ENCODE results near the gene PCNX1. TPM values are rescaled to one million over a fixed set of nuclear protein-coding genes. Genes with fewer than 3 reads are reported as not detected.
"Not testable (repeated sequence)": the region's sequence is repeated elsewhere in the genome, so short reads cannot be mapped to it uniquely, and the experiment has no call there.

The PCNX1 gene
- total RNA-seq: 46.5 TPM
- long read RNA-seq, partial matches to known transcripts: 16 of 27 reads
- long read RNA-seq, other reads (novel, unspliced or antisense): 11 of 27 reads

DNA sequence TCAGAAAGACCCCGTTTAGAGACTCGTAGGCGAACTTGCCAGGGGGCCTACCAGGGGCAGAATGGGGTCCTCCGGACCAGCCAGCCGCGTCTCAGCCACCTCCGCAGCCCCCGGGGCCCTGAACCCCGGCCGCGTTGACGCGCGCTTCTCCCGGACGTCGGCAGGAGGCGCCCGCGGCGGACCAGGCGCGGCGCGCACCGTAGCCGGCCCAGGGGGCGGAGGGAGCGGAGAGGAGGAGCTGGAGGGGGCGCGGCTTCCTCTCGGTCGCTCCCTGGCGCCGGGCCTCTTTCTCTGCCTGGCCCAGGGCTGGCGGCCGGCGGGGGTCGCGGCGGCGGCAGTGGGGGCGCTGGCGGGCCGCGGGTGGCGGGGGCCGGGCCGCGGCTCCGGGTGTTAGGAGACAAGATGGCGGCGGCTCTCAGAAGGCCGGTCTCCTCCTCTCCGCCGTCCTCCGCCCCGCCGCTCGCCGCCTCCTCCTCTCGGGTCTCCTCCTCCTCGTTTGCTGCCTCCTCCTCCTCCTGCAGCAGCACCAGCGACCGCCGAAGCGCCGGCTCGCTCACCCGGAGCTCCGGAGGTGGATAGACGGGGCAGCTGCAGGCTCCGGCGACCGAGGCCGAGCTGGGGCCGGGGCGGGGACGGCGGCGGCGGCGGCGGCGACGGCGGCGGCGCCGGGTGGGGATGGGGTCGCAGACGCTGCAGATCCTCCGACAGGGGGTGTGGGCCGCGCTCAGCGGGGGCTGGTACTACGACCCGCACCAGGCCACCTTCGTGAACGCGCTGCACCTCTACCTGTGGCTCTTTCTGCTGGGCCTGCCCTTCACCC is at the start of gene PCNX1:
TSS of gene PCNX1 (plus strand) at position 284 of the 820 bp plus-strand sequence. CDS start at position 676, 392 bp downstream.
- peak within 1 kb of the TSS; percentile 97 for H3K4me3 ChIP-seq
- TF ChIP-seq, protein P1, sequence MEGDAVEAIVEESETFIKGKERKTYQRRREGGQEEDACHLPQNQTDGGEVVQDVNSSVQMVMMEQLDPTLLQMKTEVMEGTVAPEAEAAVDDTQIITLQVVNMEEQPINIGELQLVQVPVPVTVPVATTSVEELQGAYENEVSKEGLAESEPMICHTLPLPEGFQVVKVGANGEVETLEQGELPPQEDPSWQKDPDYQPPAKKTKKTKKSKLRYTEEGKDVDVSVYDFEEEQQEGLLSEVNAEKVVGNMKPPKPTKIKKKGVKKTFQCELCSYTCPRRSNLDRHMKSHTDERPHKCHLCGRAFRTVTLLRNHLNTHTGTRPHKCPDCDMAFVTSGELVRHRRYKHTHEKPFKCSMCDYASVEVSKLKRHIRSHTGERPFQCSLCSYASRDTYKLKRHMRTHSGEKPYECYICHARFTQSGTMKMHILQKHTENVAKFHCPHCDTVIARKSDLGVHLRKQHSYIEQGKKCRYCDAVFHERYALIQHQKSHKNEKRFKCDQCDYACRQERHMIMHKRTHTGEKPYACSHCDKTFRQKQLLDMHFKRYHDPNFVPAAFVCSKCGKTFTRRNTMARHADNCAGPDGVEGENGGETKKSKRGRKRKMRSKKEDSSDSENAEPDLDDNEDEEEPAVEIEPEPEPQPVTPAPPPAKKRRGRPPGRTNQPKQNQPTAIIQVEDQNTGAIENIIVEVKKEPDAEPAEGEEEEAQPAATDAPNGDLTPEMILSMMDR (IDR thresholded peaks at IDR 0.05): peak; percentile 87
- no peaks in the 10 kb centered on the region for H3K27me3 ChIP-seq
- ATAC-seq (peak; percentile 94), DNase-seq (peak; percentile 95)
- peaks cover 44% of the 10 kb centered on the region for H3K4me1 ChIP-seq
- H3K36me3 ChIP-seq: no peaks in the 10 kb centered on the region
- intact Hi-C loops (cut with DNase I): no loop called here
- no peaks in the 10 kb centered on the region for H3K9me3 ChIP-seq
- H3K27ac ChIP-seq: peak within 1 kb of the TSS; percentile 87

DNA sequence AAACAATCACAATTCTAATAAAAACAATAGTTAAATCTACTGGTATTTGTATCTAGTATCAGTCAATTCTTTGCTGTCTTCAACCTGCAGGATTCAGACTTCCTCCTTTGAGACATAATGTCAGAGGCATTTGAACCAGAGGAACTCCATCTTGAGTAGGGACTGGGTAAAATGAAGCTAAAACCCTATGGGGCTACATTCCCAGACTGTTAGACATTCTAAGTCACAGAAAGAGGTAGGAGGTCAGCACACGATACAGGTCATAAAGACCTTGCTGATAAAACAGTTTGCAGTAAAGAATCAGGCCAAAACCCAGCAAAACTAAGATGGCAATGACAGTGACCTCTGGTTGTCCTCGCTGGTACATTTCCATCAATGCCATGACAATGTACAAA is 49.8 kb upstream of the PCNX1 start:
- Histone ChIP-seq H3K27ac (no peak overlapping the region), H3K9me3 (no peaks in the 10 kb centered on the region), H3K4me1 (no peaks in the 10 kb centered on the region), H3K4me3 (no peak overlapping the region), H3K36me3 (no peaks in the 10 kb centered on the region), H3K27me3 (no peaks in the 10 kb centered on the region)
- no peak for DNase-seq
- ATAC-seq: no peak
- TF ChIP-seq, protein P1 (IDR thresholded peaks at IDR 0.05): no peak
- intact Hi-C loops (cut with DNase I): no loop called here

DNA sequence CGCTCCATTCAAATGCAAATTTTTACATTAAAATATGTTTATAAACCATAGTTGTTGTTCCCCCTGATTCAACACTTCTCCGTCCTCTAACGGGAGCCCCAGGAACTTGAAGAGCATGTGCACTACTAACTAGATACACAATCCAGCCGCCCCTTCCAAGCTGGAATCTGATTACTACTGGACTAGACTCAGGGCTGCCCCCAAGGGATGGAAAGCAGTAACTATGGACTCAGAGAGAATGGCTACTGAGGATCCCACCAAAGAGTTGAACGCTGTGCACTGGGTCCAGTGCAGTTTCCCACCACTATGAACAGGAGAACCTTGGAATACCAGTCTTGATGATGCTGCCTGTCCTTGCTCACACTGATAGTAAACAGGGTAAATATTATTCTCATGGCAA is 48.6 kb upstream of the PCNX1 start:
- Histone ChIP-seq H3K27me3 (no peaks in the 10 kb centered on the region), H3K4me1 (no peaks in the 10 kb centered on the region), H3K9me3 (no peaks in the 10 kb centered on the region), H3K4me3 (no peak overlapping the region), H3K36me3 (no peaks in the 10 kb centered on the region), H3K27ac (no peak overlapping the region)
- TF ChIP-seq, protein P1 (IDR thresholded peaks at IDR 0.05): peak; percentile 7
- peak; percentile 20 for ATAC-seq
- no peak for DNase-seq
- intact Hi-C loops (cut with DNase I): no loop called here

DNA sequence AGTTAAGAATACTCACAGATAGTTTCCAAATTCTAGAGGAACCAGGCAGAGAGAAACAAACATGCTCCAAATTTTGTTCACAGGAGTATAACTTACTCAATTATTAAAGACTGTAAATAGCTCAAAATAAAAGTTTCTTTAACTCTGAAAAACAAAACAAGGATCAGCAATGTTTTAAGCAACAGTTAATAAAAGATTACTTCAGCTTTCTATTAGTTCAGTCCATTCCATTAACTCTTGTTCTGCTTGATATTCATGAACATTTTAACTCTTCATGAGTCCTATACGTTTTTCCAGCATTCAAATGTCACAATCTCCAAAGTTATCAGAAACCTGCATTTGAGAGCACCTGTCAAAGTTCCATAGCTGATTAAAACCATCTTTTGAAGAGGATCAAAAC is 40.3 kb upstream of the PCNX1 start:
- ATAC-seq; H3K9me3 ChIP-seq; H3K4me3 ChIP-seq; H3K27ac ChIP-seq; H3K27me3 ChIP-seq; H3K36me3 ChIP-seq; intact Hi-C loops (cut with DNase I); DNase-seq; H3K4me1 ChIP-seq: not testable (repeated sequence)

DNA sequence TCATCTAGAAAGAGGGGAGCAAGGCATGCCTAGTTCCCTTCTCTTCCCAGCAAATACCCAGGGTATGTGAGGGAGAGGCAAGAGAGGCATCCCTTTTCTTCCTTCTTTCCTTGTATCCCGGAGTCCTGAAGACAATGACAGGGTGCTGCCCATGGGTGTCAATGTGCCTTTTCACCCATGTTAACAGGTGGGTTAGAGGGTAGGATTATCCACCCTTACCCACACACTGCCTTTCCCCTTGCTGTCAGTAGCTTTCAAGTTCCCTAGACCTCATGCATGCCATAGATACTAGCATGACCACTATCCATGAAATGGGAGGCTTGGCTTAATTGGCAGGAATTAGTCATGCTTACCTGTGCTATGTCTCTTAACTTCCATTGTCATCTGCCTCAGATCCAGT is 36.3 kb upstream of the PCNX1 start:
- Histone ChIP-seq H3K36me3 (no peaks in the 10 kb centered on the region), H3K4me3 (no peak overlapping the region), H3K4me1 (no peaks in the 10 kb centered on the region), H3K27ac (no peak overlapping the region), H3K27me3 (no peaks in the 10 kb centered on the region), H3K9me3 (no peaks in the 10 kb centered on the region)
- ATAC-seq (no peak), DNase-seq (no peak)
- intact Hi-C loops (cut with DNase I): no loop called here
- TF ChIP-seq, protein P1 (IDR thresholded peaks at IDR 0.05): no peak

DNA sequence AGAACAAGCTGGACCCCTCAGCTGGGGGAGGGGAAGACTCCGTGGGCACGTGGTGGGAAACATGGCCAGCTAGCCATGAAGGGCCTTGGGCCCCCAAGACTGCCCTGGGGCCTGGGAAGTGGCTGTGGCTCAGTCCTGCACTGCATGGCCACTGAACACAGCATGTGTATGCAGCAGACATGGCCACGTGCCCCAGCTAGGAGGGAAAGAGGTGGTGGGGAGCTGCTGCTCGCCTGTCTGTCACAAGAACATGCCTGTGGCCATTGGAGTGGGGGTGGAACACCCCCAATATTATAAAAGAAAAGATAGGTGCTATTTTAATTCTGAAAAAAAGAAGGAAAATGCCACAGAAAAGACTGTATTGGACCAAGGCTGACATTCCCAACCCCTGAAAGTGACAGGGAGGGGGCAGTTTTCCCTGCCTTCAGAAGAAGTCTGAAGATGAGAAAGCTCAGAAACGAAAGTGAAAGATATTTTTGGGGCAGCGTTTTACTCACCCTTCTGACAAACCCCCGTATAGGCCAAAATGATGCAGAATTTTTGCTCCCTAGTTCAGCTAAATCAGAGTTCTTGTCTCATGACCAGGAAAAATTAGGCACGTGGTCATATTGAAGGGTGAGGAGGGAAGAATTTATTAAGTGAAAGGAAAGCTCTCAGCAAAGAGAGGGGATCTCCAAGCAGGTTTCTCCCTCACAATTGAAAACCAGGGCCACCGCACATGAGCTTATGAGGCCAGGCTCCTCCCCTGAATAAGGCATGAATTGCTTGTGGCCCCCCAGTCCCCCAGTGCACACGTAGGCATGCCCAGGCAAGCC is 35.2 kb upstream of the PCNX1 start:
- Histone ChIP-seq H3K27me3 (no peaks in the 10 kb centered on the region), H3K27ac (no peak overlapping the region), H3K36me3 (no peaks in the 10 kb centered on the region), H3K4me3 (peak overlapping the region; percentile 2), H3K4me1 (no peaks in the 10 kb centered on the region), H3K9me3 (no peaks in the 10 kb centered on the region)
- TF ChIP-seq, protein P1 (IDR thresholded peaks at IDR 0.05): no peak
- intact Hi-C loops (cut with DNase I): no loop called here
- DNase-seq (no peak), ATAC-seq (no peak)
